Stimulated activated CD4-positive, alpha-beta T cell treated with anti-CD3 and anti-CD28 coated beads, Interleukin-15, amount 100 ng/mL, for 48 hours (primary cell): ENCODE measurements around the gene ARL6IP5.
A peak's percentile ranks its signal among the peaks of the same experiment; 100 is the strongest.

Experiments used
- DNase-seq, 2 donors: peaks; one replicate each; pipeline ENCODE4 v3.0.0-alpha.2; 2020; ENCODE audit warnings: low read depth in 2 of 2

Gene ARL6IP5

DNA sequence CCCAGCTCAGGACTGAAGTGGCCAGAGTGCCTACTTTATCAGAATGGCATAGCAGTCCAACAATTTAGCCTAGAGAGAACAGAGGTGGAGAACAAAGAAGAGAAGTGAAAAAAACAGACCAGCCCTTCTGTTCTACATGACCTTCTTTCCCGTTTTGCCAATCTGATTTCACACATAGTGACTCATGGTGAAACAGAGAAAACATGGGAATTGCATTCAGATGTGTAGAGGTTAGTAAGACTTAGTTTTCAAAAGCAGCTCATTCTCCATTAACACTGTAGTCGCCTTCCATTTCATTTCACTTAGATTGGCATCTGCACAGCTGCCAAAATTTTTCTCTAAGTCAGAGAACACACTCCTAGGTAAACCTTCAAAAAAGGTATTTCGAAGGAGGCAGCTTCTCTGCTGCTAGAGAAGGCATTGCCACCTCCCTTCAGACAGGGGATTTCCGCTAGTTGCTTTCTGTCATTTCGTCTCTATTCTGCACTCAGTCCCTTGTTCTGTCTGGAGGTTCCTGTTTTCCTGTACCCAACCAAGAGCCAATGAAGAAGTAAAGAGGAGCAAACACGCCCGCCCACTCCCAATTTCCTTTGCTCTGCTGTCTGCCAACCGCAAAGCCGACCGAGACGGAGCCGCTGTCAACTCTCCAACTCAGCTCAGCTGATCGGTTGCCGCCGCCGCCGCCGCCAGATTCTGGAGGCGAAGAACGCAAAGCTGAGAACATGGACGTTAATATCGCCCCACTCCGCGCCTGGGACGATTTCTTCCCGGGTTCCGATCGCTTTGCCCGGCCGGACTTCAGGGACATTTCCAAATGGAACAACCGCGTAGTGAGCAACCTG is at the start of gene ARL6IP5:
TSS of gene ARL6IP5 (plus strand) at position 612 of the 842 bp plus-strand sequence. CDS start at position 723, 111 bp downstream.
- peak; percentile 86 to 87 for DNase-seq

- no peak for DNase-seq
Observed at GRCh38 chr3:69044608-69045007, 40.1 kb upstream of the ARL6IP5 start.

DNA sequence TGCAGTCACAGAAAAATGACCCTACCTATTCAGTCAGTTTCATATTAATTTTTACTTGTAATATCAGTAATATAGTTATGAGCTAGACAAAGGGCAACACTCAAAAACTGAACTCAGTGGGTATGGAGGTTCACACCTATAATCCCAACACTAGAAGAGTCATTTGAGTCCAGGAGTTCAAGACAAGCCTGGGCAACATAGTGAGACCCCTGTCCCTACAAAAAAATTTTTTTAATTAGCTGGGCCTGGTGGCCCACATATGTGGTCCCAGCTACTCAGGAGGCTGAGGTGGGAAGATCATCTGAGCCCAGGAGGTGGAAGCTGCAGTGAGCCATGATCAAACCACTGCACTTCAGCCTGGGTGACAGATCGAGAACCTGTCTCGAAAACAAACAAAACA is 35.7 kb upstream of the ARL6IP5 start:
- DNase-seq: no peak

DNA sequence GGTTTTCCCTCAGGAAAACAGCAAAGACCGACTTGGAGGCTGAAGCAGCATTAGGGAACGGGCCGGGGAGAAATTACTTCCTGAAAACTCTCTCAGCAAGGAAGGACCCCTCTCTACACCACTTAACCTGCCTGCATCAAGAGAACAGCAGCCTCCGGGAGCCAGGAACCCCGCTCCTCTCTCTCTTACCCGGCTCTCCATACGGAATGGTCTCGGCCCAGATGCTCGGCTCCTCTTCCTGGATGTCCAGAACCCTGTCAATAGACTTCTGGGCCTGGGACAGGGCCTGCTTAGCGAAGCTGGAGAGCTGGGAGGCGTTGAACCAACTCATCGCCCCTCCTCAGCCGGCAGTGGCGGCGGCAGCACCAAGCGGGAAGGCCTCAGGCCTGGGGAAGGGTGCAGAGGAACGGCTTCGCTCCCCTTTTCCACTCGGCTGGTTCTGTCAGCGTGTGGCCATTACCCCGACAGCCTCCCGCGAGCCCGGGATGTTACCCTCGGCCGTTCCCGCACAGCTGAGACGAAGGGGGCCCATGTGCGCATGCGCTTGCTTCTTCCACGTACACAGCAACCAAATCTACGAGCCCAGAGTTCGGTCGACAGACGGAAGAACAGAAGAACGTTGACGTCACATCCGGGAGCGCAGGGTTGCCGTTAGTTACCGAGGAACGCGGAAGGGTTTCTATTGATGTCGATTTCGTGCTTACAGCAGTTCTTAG is 32.8 kb upstream of the ARL6IP5 start, which contains the start of gene TMF1:
TSS of gene TMF1 (minus strand) at position 578 of the 716 bp plus-strand sequence. CDS start at position 331, 247 bp downstream.
- peak; percentile 95 to 97 for DNase-seq

DNA sequence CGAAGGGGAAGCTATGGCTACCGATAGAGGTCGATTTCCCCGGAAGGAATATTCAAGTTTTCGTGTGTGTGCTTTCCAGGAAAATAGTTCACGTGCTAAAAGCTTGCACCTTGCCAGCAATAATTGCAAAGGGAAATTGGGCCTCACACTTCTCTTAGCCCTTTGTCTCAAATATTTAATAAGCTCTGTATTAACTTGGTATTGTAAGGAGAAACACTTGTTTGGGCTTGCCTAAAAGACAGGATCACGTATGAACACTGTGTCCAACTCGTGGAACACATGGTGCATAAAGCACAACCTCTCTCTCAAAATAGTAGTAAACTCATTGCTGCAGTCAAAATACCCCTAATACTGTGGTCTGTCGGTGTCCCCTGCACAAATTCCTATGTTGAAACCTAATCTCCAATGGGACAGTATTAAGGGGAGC is 32.3 kb upstream of the ARL6IP5 start:
- no peak for DNase-seq

DNA sequence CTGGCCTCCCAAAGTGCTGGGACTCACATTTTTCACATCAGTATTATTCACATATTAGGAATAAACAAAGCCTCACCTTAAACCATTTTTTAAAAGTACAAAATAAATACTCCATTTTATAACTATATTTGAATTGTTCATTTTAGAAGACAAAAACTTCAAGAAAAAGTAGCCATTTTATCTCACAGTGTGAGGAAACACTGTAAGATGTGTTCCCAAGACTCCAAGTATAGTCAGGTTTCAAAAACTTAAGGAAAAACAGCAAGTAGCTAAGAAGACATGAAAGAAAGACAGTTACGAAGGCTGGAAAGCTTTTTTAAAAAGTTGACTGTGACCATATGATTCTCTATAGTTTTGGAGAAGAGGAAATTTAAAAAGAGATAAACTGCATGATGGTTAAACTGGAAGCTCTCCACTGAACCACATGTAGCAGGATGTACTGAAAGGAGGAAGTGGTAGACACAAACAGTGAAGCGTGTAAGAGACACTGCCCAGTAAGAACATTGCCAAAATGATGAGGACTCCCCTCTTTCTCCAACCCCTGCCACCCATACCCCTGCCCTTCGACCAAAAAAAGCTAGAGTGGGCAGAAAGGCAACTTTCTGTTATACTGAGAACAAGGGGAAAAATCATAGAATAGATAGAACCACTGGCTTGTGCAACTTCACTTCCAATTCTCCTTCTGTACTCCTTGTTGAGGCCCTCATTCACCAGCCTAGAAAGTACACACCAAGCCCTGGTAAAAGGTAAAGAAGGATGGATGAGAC is 26.4 kb upstream of the ARL6IP5 start:
- no peak for DNase-seq

DNA sequence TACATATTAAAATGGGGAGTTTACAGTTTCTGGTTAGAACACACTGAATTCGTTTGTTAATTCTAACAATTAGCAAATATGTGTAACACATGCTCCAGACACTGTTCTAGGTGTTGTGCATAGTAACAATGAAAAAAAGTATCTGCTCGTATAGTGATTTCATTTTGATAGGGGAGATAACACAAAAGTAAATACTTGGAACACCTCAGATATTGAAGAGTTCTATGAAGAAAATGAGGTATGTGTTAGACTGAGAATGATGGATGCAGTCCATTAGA is 25.9 kb upstream of the ARL6IP5 start:
- DNase-seq: no peak

- no peak for DNase-seq
Observed at GRCh38 chr3:69059688-69060087, 25.0 kb upstream of the ARL6IP5 start.

DNA sequence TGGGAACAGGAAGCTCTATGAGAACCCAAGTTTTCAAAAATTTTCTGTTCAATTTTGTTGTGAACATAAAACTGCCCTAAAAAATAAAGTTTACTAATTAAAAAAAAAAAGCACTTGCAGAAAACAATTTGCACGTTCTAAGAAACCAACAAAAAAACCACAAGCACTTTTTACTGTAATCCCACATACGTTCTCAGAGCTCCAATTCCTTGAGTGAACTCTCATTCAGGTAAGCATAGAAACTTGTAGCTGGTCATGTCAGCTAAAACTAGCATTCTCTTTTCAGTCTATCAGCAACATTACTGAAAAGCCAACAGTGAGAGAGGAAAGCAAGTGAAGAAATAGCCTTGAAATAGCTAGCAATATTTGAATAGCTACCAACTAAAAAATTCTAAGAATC is 21.1 kb upstream of the ARL6IP5 start:
- DNase-seq: no peak

DNA sequence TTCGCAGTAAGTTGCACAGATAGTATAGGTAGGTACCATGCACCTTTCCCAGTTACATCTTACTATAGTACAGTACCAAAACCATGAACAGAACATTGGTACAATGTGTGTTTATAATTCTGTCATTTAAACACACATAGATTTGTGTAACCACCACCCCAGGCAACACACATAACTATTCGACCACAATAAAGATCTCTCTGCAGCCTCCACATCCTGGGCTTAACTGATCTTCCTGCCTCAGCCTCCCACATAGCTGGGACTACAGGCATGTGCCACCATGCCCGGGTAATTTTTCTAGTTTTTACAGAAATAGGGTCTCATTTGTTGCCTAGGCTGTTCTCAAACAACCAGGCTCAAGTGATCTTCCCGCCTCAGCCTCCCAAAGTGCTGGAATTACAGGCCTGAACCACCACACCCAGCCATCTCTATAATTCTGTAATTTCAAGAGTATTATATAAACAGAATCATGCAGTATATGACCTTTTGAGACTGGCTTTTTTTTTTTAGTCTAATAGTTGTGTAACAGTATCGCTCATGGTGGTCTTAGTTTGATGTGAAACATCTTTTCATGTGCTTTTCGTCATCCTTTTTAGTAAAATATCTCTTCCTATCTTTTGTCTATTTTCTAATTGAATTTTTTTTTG is 19.3 kb upstream of the ARL6IP5 start:
- no peak for DNase-seq

- no peak for DNase-seq
Observed at GRCh38 chr3:69066121-69066520, 18.6 kb upstream of the ARL6IP5 start.

- DNase-seq: no peak
Observed at GRCh38 chr3:69072928-69073327, 11.8 kb upstream of the ARL6IP5 start.

- DNase-seq: no peak
Observed at GRCh38 chr3:69079269-69080159, 5.2 kb upstream of the ARL6IP5 start.

- peak; percentile 86 to 94 for DNase-seq
Observed at GRCh38 chr3:69080233-69080920, 4.4 kb upstream of the ARL6IP5 start, which contains the start of gene UBA3. Gene UBA3, minus strand, starts transcription at chr3:69080365. Its CDS starts 12 bp downstream, at chr3:69080353.

GRCh38 chr3:69081583-69082262 is 3.0 kb upstream of the ARL6IP5 start:
- no peak for DNase-seq

DNA sequence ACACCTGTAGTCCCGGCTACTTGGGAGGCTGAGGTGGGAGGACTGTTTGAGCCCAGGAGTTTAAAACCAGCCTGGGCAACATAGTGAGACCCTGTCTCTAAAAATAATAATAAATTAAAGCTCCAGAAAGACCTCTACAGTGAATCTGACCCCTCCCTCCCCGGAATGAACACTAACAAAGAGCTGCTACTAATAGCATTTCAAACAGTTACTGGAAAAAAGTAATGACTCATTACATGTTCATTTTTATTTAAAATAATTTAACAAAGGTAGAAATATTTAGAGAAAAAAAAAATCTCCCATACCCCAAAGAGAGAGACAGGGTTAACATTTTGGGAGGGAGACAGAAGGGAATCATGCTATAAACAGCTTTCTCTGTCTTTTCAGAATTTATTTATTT is 2.4 kb upstream of the ARL6IP5 start:
- DNase-seq: no peak

DNA sequence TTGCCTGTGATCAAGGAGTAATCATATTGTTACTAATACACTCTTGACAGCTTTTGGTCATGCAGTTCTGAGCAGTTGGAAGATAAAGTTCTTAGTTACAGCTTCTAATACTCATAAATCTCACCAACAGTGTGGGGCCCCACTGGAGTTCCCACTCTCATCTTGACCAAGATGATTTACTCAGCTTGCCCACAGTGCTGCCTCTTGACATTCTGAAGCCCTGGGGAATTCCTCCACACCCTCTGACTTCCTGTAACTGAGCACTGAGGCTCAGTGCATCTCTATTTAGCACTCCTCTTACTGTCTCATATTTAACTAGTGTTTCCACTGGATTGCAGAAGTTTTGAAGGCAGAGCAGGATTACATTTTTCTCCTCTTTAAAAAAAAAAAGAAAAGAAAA is 1.9 kb upstream of the ARL6IP5 start:
- DNase-seq: peak; percentile 66 to 73

- no peak for DNase-seq
Observed at GRCh38 chr3:69085168-69085832, 563 bp downstream of the ARL6IP5 start.
